GM19455 (cell line): ENCODE results near the gene TROAP.
A peak's percentile ranks its signal among the peaks of the same experiment; 100 is the strongest.
"Not testable (repeated sequence)": the region's sequence is repeated elsewhere in the genome, so short reads cannot be mapped to it uniquely, and the experiment has no call there.

Source experiments
- ATAC-seq: cut with Tn5 transposase; IDR thresholded peaks from one replicate; pipeline ENCODE4 v1.9.1; 2021; ENCODE audit not compliant: unreplicated experiment

TROAP gene

DNA sequence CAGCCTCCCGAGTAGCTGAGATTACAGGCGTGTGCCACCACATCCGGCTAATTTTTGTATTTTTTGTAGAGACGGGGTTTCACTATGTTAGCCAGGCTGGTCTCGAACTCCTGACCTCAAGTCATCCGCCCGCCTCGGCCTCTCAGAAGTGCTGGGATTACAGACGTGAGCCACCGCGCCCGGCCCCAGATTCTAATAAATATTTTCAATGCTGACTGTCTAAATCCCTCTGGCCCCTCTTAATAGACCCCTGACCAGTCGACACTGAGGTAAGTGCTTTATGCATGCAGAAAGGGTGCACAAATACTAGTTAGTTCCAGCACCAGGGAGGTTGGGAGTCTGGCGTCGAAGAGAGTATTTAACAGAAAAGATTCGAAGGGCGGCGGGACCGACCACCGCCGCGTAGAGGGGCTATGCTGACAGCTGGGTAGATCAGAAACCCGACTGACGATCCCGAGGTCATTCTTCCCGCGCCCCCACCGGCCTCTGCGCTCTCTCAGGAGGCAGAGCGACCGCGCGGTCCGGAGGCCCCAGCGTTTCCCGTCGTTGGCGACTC lies 43.1 kb downstream of the TROAP start:
- ATAC-seq = peak; percentile 2

DNA sequence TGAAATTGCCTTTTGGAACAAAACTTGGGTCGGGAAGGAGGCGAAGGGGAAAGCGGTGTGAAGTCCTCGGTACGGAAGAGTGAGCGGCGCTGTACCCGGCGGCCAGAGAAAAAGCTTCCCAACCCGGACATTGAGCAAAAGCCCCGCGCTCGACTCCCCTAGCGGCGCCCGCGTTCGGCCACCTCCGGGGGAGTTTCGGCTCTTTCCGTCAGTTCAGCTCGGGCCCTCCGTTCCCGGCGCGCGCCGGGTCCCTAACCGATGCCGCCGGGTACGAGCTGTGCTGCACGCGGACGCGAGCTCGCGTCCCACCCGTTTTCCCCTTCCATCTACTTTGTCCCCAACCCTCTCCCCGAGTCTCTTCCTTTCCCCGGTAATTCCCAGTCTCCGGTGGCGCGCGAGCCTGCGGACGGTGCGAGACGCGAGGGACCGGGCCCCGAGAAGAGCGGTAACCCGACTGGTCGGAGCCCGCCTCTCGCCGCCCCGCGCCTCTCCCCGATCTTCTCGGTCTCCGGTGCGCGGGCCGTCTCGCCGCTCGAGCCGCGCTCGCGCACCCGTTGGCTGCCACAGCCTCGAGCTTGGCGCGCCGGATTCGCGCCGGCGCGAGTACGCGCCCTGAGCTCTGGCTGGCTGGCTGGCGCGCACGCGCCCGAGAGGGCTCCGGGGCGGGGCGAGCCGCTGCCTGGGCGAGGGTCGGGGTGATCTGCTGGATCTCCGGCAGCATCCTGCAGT lies 43.8 kb downstream of the TROAP start:
- peak; percentile 66 for ATAC-seq

DNA sequence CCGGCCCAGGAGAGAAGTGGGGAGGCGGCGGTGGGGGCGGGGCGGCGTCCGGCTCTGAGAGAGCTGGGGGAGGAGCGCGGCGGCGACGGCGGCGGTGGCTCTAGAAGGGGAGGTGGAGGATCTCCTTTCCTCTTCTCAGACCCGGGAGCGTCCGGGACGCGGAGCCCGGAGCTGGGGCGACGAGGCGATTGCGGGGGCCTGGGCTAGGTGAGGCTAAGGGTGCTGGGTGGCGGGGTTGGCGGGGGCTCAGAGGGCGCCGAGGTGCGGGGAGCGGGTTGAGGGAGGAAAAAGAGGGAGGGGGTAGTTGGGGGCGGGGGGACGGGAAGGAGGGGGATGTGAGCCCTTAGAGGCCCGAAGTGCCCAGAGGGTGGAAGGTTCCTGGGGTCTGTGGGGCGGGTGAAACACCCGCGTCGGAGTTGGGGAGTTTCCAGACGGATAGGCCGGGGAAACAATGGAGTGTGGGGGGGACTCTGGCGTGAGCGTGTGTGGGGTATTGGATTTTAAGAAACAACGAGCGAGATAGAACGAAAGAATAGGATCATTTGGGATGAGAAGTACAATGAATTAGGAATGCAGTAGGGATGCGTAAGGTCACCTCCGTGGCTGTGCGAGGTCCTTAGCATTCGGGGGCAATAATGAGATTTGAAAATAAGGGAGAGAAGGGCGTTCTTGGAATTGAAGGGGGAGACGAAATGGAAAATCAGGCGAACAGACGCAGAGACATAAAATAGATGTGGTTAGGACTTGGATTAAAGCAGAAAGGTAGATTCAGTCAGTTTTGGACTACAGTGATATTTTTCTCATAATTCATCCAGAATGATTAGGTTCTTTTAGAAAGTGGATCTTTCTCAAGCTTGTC lies 44.6 kb downstream of the TROAP start, which contains the start of gene SPATS2:
Gene SPATS2 (plus strand): TSS at position 82 of the 859 bp plus-strand sequence. CDS start 93,551 bp downstream, outside the sequence.
- no peak for ATAC-seq

DNA sequence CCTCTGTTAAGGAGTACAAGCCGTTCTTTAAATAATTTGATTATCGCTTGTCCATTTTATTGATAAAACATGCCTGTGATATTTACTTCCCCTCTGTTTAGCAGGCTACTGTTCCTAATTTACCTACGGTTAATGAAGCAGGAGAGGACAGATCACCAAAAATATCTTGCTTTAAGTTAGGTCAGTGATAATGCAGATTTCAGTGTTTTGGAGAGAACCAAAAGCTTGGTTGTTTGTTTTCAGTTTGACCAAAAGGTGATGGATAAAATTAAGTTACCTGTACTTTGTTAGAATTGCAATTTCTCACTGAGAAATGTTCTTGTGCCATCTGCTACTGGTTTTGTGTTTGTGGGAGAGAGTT lies 45.2 kb downstream of the TROAP start:
- ATAC-seq = no peak

DNA sequence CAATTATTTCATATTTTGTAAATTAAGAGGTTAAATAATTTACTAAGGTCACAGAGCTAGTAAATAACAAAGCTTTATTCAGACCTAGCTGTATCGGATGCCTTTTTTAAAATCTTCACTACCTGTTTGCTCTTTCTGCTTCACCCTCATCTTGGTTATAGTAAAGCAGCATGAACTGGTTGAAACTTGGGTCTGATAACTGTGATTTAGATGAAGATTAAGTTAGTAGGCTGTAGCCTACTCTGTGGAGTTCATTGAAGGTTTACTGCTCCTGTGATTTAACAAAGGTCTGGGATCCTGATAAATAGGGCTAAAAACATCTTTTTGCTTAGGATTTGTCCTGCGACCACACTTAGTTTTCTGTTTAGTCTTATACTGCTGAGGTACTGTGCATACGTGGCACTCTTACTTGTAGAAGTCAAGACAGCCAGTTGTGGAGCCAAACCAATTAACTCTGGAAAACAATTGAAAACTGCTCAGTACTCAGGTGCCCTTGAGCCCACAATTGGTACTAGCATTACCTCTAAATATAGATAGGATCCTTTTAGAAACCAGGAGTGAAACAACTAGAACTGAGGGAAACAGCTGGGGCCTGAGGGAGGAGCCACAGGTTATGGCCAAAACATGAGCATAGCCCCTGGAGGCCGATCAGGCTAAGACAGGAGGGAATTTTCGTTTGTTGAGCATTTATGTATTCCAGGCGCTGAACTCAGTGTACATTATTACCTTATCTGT lies 46.5 kb downstream of the TROAP start:
- ATAC-seq = no peak

DNA sequence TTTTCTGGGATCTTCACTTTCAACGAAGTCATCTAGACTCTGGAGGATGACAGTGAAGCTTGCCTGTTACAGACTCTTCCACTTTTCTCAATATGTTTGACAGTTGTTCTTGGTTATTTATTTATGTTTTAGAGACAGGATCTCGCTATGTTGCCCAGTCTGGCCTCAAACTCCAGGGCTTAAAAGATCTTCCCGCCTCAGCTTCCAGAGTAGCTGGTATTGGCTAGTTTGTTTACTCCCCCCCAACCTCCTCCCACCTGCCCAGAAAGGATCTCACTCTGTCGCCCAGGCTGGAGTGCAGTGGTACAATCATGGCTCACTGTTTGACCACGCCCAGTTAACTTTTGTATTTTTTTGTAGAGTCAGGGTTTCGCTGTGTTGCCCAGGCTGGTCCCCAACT lies 47.5 kb downstream of the TROAP start:
- no peak for ATAC-seq

DNA sequence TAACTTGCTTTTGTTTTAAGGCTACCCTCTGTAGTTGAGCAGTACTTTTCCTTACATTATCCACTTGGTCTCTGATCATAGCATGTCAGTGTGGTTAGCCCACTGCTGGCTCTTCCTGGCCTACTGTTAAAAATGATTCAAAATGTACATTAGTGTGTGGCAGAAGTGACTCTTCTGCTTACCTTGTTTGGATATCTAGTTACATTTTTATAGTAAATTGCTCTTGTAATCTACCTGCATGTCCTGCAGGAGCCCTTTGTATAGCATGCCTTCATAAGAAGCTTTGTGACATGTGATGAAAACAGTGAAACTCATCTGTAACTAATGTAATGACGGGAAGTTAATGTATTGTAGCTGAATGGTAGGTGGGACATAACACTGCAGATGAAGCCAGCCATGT lies 52.4 kb downstream of the TROAP start:
- ATAC-seq = no peak

DNA sequence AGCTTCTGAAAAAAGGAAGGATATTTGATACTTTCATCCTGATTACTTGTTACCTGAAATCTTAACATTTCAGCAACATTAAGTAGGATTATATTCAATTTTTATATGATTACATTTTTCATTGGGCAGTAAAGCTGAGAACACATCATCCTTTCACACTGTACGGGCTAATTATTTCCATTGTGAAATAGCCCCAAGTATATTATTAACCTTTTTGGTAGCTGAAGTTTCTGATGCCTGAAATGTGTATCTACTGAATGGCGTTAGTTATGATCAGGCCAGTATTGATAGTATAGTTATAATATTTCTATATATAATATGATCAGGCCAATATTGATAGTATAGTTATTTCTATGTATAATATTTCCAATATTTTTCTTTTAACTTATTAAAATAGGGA lies 54.3 kb downstream of the TROAP start:
- no peak for ATAC-seq

DNA sequence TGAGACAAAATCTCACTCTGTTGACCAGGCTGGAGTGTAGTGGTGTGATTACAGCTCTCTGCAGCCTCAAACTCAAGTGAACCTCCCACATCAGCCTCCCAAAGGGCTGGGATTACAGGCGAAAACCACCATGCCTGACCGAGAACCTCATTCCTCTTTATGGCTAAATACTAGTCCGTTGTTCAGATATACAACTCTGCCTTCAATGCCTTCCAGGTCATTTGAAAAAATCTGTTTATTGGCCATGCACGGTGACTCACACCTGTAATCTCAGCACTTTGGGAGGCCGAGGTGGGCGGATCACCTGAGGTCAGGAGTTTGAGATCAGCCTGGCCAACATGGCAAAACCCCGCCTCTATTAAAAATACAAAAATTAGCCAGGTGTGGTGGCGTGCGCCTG lies 57.1 kb downstream of the TROAP start:
- ATAC-seq = not testable (repeated sequence)
